Activated CD4-positive, alpha-beta T cell treated with anti-CD3 and anti-CD28 coated beads for 36 hours (primary cell): ENCODE measurements around the gene ICOS. TPM values are rescaled to one million over a fixed set of nuclear protein-coding genes. Genes with fewer than 3 reads are reported as not detected.
"Not testable (repeated sequence)": the region's sequence is repeated elsewhere in the genome, so short reads cannot be mapped to it uniquely, and the experiment has no call there.

ENCODE experiments used
- ATAC-seq: fragments of 200-7000 bp; cut with Tn5 transposase; one replicate; pipeline ENCODE4 v1.10.0; 2021; ENCODE audit warnings: mild to moderate bottlenecking, moderate library complexity
- CTCF ChIA-PET: fragments of 350-600 bp; sonication (Branson Sonifier 250); formaldehyde crosslinking; loops from one replicate; lab custom pipeline; 2021; ENCODE audit warnings: antibody characterized with exemption; lab: Charles Lee
- POLR2A ChIA-PET: fragments of 350-600 bp; sonication (Branson Sonifier 250); formaldehyde crosslinking; loops from one replicate; lab custom pipeline; 2021; ENCODE audit warnings: antibody characterized with exemption, inconsistent platforms; lab: Charles Lee
- DNase-seq: peaks from one replicate; pipeline ENCODE4 v3.0.0-alpha.2; 2020
- H3K27ac Mint-ChIP-seq: one replicate; pipeline ENCODE4 v1.8.0; 2021; ENCODE audit warnings: mixed read lengths
- H3K27me3 Mint-ChIP-seq: one replicate; pipeline ENCODE4 v1.8.0; 2021; ENCODE audit warnings: mixed read lengths
- H3K36me3 Mint-ChIP-seq: one replicate; pipeline ENCODE4 v1.8.0; 2021; ENCODE audit warnings: low read depth, mixed read lengths
- H3K4me1 Mint-ChIP-seq: one replicate; pipeline ENCODE4 v1.8.0; 2021; ENCODE audit warnings: mixed read lengths
- H3K4me3 Mint-ChIP-seq: one replicate; pipeline ENCODE4 v1.8.0; 2021; ENCODE audit warnings: mild to moderate bottlenecking, moderate library complexity, mixed read lengths
- H3K9me3 Mint-ChIP-seq: one replicate; pipeline ENCODE4 v1.8.0; 2021; ENCODE audit warnings: low read depth, mixed read lengths
- intact Hi-C, 2 experiments: fragments of 100-400 bp; cut with DNase I in 1 of 2; cut with micrococcal nuclease in 1 of 2; formaldehyde crosslinking; loops; one replicate each; pipeline versions ENCODE4 v1.14.2 to v1.15.1; 2022 to 2024; cut with DNase I, micrococcal nuclease
- total RNA-seq, 2 experiments: library from RNA; stranded (reverse); gene quantifications; one replicate each; pipeline ENCODE4 v1.2.3, GENCODE V29; 2021

Gene ICOS
- total RNA-seq, 2 experiments from 2014 or later = 133 to 161 TPM

- ATAC-seq (no peak), DNase-seq (no peak)
- H3K4me3 Mint-ChIP-seq = no peak overlapping the region
- peaks cover 36% of the 10 kb centered on the region for H3K4me1 Mint-ChIP-seq
- CTCF ChIA-PET = no interaction called here
- H3K27ac Mint-ChIP-seq = no peak overlapping the region
- intact Hi-C loops = no loop called here
- POLR2A ChIA-PET = interaction anchor here (1.3 kb wide), 1 partner anchor 9 kb away, joined by 3 read pairs; no protein-coding TSS in a partner anchor
- H3K9me3 Mint-ChIP-seq = no peaks in the 10 kb centered on the region
- peaks cover 58% of the 10 kb centered on the region for H3K36me3 Mint-ChIP-seq
- no peaks in the 10 kb centered on the region for H3K27me3 Mint-ChIP-seq
These were observed 24.2 kb downstream of the ICOS start for GRCh38 chr2:203960811-203961210.

DNA sequence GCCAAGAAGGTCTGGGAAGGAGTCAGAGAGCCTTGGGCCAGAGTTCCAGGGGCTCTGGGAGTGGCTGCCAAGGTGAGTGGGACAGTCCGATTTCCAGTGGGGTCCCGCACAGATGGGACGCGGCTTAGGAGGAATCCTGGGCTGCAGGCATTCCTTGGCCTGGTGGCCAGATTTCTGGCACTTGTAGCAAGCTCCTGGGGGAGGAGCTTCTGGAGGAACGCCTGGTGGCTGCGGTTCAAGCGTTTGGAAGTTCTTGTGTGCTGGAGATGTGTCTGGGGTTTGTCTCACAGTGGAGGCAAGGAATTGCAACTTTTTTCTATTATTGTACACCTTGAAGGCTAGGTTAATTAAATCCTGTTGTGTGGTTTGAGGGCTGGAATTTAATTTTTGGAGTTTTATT, 28.6 kb downstream of the ICOS start:
- H3K4me3 Mint-ChIP-seq, ATAC-seq, DNase-seq, H3K27ac Mint-ChIP-seq, POLR2A ChIA-PET, intact Hi-C loops, H3K9me3 Mint-ChIP-seq, H3K27me3 Mint-ChIP-seq: not testable (repeated sequence)
- Mint-ChIP-seq H3K4me1 (peaks cover 12% of the 10 kb centered on the region), H3K36me3 (peaks cover 20% of the 10 kb centered on the region)
- CTCF ChIA-PET = interaction anchor here (0.8 kb wide), 1 partner anchor 11 kb away, joined by 3 read pairs; no protein-coding TSS in a partner anchor

- no peaks in the 10 kb centered on the region for H3K9me3 Mint-ChIP-seq
- H3K27me3 Mint-ChIP-seq = no peaks in the 10 kb centered on the region
- ATAC-seq (no peak), DNase-seq (no peak)
- ChIA-PET POLR2A (no interaction called here), CTCF (interaction anchor here (1.2 kb wide), 1 partner anchor 22 kb away, joined by 3 read pairs; no protein-coding TSS in a partner anchor)
- no peak overlapping the region for H3K27ac Mint-ChIP-seq
- H3K4me1 Mint-ChIP-seq = peaks cover 28% of the 10 kb centered on the region
- intact Hi-C loops = no loop called here
- H3K36me3 Mint-ChIP-seq = peaks cover 2% of the 10 kb centered on the region
- H3K4me3 Mint-ChIP-seq = no peak overlapping the region
These were observed 34.7 kb downstream of the ICOS start for GRCh38 chr2:203971251-203971650.

DNA sequence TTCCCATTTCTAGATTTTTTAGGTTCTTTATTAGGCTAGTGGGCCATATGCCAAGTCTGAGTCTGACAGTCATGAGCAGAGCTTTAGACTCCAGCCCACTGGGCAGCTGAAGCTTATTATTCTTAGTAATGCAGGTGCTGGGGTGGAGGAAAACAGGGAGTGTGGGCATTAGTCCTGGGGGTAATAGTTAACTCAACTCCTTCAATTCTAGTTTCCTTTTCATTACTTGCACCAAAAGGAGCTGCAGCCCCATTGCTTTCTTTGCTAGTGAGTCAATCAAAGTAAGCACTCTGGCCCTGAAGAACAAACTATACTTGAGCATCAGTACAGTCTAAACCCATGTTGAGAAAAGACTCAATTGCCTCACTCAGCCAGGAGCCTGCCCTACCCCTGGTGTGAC, 35.5 kb downstream of the ICOS start:
- DNase-seq (no peak), ATAC-seq (no peak)
- CTCF ChIA-PET = interaction anchor here (0.8 to 1.1 kb wide), 2 partner anchors 14 to 29 kb away, joined by 3 to 4 read pairs; no protein-coding TSS in a partner anchor
- intact Hi-C loops = loop anchor here in 1 of 2 experiments (2.0 kb wide), 1 partner anchor 47 kb away; no protein-coding TSS in a partner anchor
- Mint-ChIP-seq H3K27ac (no peak overlapping the region), H3K27me3 (no peaks in the 10 kb centered on the region), H3K9me3 (no peaks in the 10 kb centered on the region), H3K4me3 (no peak overlapping the region), H3K36me3 (peaks cover 2% of the 10 kb centered on the region), H3K4me1 (peaks cover 27% of the 10 kb centered on the region)
- POLR2A ChIA-PET = no interaction called here

DNA sequence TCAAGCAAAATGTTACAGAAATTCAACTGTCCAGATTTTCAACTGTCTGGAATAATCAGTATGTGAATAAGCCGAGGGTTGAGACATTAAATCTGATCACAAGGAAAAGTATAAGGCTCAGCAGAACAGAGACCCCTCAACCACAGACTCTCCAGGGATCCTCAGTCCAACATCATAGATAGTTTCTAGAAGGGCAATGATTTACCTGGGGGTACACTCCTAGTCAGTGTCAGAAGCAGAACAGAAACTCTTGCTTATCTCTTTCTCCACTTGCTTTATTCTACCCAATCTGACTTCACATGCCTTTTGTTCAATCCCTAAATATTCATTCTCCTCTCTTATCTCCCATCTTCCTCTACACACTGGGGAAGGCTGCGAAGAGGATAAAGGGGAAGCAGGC, 36.4 kb downstream of the ICOS start:
- Mint-ChIP-seq H3K9me3 (no peaks in the 10 kb centered on the region), H3K27ac (no peak overlapping the region), H3K4me3 (no peak overlapping the region), H3K36me3 (peaks cover 2% of the 10 kb centered on the region), H3K4me1 (peaks cover 24% of the 10 kb centered on the region), H3K27me3 (no peaks in the 10 kb centered on the region)
- ATAC-seq (no peak), DNase-seq (no peak)
- ChIA-PET POLR2A (interaction anchor here (0.6 to 1.2 kb wide), 2 partner anchors 15 to 100 kb away, joined by 3 to 9 read pairs; no protein-coding TSS in a partner anchor), CTCF (interaction anchor here (0.9 to 1.8 kb wide), 4 partner anchors 14 to 30 kb away, joined by 3 to 5 read pairs (median 4); no protein-coding TSS in a partner anchor)
- intact Hi-C loops = loop anchor here (1.0 to 2.0 kb wide), 3 partner anchors 15 to 46 kb away; no protein-coding TSS in a partner anchor

- Mint-ChIP-seq H3K4me1 (peaks cover 24% of the 10 kb centered on the region), H3K27ac (no peak overlapping the region), H3K27me3 (no peaks in the 10 kb centered on the region), H3K4me3 (no peak overlapping the region), H3K9me3 (no peaks in the 10 kb centered on the region), H3K36me3 (no peaks in the 10 kb centered on the region)
- intact Hi-C loops = loop anchor here (1.0 to 2.0 kb wide), 3 partner anchors 15 to 46 kb away; no protein-coding TSS in a partner anchor
- peak; percentile 96 for ATAC-seq
- ChIA-PET CTCF (interaction anchor here (0.9 to 1.8 kb wide), 3 partner anchors 13 to 20 kb away, joined by 3 to 5 read pairs (median 3); no protein-coding TSS in a partner anchor), POLR2A (interaction anchor here (0.6 to 1.2 kb wide), 4 partner anchors 14 to 233 kb away, joined by 3 to 9 read pairs (median 3); no protein-coding TSS in a partner anchor)
- peak; percentile 44 for DNase-seq
These were observed 37.1 kb downstream of the ICOS start for GRCh38 chr2:203973676-203974075.

GRCh38 chr2:203975912-203976311, 39.3 kb downstream of the ICOS start:
- POLR2A ChIA-PET = no interaction called here
- Mint-ChIP-seq H3K36me3 (no peaks in the 10 kb centered on the region), H3K27ac (no peak overlapping the region), H3K4me1 (peaks cover 24% of the 10 kb centered on the region), H3K27me3 (no peaks in the 10 kb centered on the region), H3K9me3 (no peaks in the 10 kb centered on the region), H3K4me3 (no peak overlapping the region)
- intact Hi-C loops = no loop called here
- ATAC-seq = no peak
- no peak for DNase-seq
- CTCF ChIA-PET = interaction anchor here (0.6 to 1.4 kb wide), 8 partner anchors 8 to 1085 kb away, joined by 3 to 7 read pairs (median 3); no protein-coding TSS in a partner anchor

GRCh38 chr2:203982276-203982675, 45.7 kb downstream of the ICOS start:
- H3K27me3 Mint-ChIP-seq = no peaks in the 10 kb centered on the region
- no peak for DNase-seq
- no peak overlapping the region for H3K27ac Mint-ChIP-seq
- ChIA-PET POLR2A (no interaction called here), CTCF (interaction anchor here (1.0 kb wide), 1 partner anchor 165 kb away, joined by 3 read pairs; no protein-coding TSS in a partner anchor)
- peaks cover 5% of the 10 kb centered on the region for H3K36me3 Mint-ChIP-seq
- peak; percentile 63 for ATAC-seq
- intact Hi-C loops = no loop called here
- peaks cover 25% of the 10 kb centered on the region for H3K4me1 Mint-ChIP-seq
- no peak overlapping the region for H3K4me3 Mint-ChIP-seq
- H3K9me3 Mint-ChIP-seq = peaks cover 12% of the 10 kb centered on the region

DNA sequence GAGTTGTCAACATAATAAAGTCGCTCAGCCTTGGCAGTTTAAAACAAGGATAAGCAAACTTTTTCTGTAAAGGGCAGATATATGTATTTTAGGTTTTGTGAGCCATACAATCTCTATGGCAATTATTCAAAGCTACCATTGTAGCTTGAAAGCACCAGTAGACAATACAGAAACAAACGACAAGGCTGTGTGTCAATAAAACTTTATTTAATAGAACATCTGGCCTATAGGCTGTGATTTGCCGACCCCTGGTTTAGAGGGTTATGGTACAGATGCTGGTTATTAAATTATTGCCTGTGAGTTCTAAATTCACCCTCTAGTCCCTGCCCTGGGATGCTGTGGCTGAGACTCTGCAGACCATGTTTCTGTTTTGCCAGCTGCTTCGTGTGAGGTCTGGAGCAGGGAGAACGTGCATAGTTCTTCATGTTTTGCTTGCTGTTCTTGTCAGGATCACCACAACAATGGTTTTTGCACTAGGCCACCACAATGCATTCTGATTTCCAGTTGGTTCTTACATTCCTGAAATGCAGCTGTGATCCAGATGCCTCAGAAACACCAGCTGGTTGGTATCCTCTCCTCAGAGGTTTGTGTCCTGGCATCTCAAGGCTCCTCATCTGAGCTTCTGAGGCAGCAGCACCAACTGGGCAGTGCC, 46.6 kb downstream of the ICOS start:
- ATAC-seq (no peak), DNase-seq (no peak)
- intact Hi-C loops = no loop called here
- no peak overlapping the region for H3K4me3 Mint-ChIP-seq
- peaks cover 5% of the 10 kb centered on the region for H3K36me3 Mint-ChIP-seq
- ChIA-PET POLR2A (interaction anchor here (0.6 kb wide), 1 partner anchor 637 kb away, joined by 3 read pairs; no protein-coding TSS in a partner anchor), CTCF (interaction anchor here (0.9 to 1.0 kb wide), 2 partner anchors 17 to 86 kb away, joined by 3 to 5 read pairs; no protein-coding TSS in a partner anchor)
- H3K27me3 Mint-ChIP-seq = no peaks in the 10 kb centered on the region
- peaks cover 12% of the 10 kb centered on the region for H3K9me3 Mint-ChIP-seq
- H3K27ac Mint-ChIP-seq = no peak overlapping the region
- H3K4me1 Mint-ChIP-seq = peaks cover 25% of the 10 kb centered on the region

DNA sequence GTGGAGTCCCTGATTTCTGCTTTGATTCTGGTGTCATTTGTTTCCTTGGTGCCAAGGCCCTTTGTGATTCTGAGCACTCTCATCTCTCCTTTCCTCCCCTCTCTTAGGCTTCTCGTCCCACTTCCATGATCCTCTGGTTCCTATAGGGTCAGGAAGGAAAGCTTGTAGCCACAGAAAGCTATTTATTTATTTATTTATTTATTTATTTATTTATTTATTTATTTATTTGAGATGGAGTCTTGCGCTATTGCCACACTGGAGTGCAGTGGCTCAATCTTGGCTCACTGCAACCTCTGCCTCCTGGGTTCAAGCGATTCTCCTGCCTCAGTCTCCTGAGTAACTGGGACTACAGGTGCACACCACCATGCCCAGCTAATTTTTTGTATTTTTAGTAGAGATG, 49.4 kb downstream of the ICOS start:
- H3K4me3 Mint-ChIP-seq, H3K36me3 Mint-ChIP-seq, ATAC-seq, H3K27me3 Mint-ChIP-seq, H3K27ac Mint-ChIP-seq, DNase-seq, intact Hi-C loops, POLR2A ChIA-PET: not testable (repeated sequence)
- Mint-ChIP-seq H3K4me1 (peaks cover 25% of the 10 kb centered on the region), H3K9me3 (peaks cover 12% of the 10 kb centered on the region)
- CTCF ChIA-PET = interaction anchor here (0.6 to 1.4 kb wide), 7 partner anchors 9 to 116 kb away, joined by 3 to 6 read pairs (median 3); no protein-coding TSS in a partner anchor

GRCh38 chr2:203987959-203988358, 51.4 kb downstream of the ICOS start:
- ChIA-PET CTCF (interaction anchor here (0.5 to 2.1 kb wide), 7 partner anchors 11 to 157 kb away, joined by 3 to 6 read pairs (median 3); no protein-coding TSS in a partner anchor), POLR2A (interaction anchor here (0.6 to 1.9 kb wide), 7 partner anchors 11 to 39 kb away, joined by 3 to 9 read pairs (median 4); no protein-coding TSS in a partner anchor)
- DNase-seq = no peak
- Mint-ChIP-seq H3K27me3 (no peaks in the 10 kb centered on the region), H3K4me3 (no peak overlapping the region), H3K9me3 (no peaks in the 10 kb centered on the region), H3K4me1 (peaks cover 8% of the 10 kb centered on the region), H3K27ac (peak overlapping the region; percentile 84), H3K36me3 (no peaks in the 10 kb centered on the region)
- ATAC-seq = peak; percentile 40
- intact Hi-C loops = loop anchor here (1.0 to 2.0 kb wide), 7 partner anchors 9 to 47 kb away; no protein-coding TSS in a partner anchor
